Endothelial cell (in vitro differentiated cells): Measurements from ENCODE around the gene RD3L. TPM values are rescaled to one million over a fixed set of nuclear protein-coding genes. Genes with fewer than 3 reads are reported as not detected.

Source experiments
- DNase-seq: peaks from one replicate; pipeline ENCODE4 v3.0.0; 2021; ENCODE audit warnings: low spot score
- H3K27ac Mint-ChIP-seq: one replicate; pipeline ENCODE4 v1.8.0; 2021; ENCODE audit warnings: mixed read lengths, inconsistent platforms; ENCODE audit not compliant: unreplicated experiment
- H3K27me3 Mint-ChIP-seq: one replicate; pipeline ENCODE4 v1.8.0; 2021; ENCODE audit warnings: mild to moderate bottlenecking, moderate library complexity, mixed read lengths, inconsistent platforms; ENCODE audit not compliant: unreplicated experiment
- H3K36me3 Mint-ChIP-seq: one replicate; pipeline ENCODE4 v1.8.0; 2021; ENCODE audit warnings: mild to moderate bottlenecking, low read depth, mixed read lengths, inconsistent platforms; ENCODE audit not compliant: unreplicated experiment
- H3K4me1 Mint-ChIP-seq: one replicate; pipeline ENCODE4 v1.8.0; 2021; ENCODE audit warnings: mild to moderate bottlenecking, mixed read lengths, inconsistent platforms; ENCODE audit not compliant: unreplicated experiment
- H3K4me3 Mint-ChIP-seq: one replicate; pipeline ENCODE4 v1.8.0; 2021; ENCODE audit warnings: mild to moderate bottlenecking, mixed read lengths, inconsistent platforms; ENCODE audit not compliant: unreplicated experiment
- H3K9me3 Mint-ChIP-seq: one replicate; pipeline ENCODE4 v1.8.0; 2021; ENCODE audit warnings: mixed read lengths, inconsistent platforms; ENCODE audit not compliant: unreplicated experiment
- CTCF ChIP-seq: fragments of 200-600 bp; sonication (generic); IDR thresholded peaks from one replicate; pipeline ENCODE4 v1.5.0; 2021; ENCODE audit warnings: antibody characterized with exemption; ENCODE audit not compliant: unreplicated experiment
- total RNA-seq: library from RNA; stranded (reverse); fragmentation: NEBNext Ultra II Directional; extraction: Animal tissue kit (Norgen Biotek cat#: 25700); gene quantifications from one replicate; pipeline ENCODE4 v1.2.1, GENCODE V29; 2021; ENCODE audit not compliant: unreplicated experiment

Gene RD3L
- total RNA-seq, 1 donor from 2014 or later, result not detected

GRCh38 chr14:103974575-103974974 lies 32.2 kb upstream of the RD3L start:
- Mint-ChIP-seq H3K27ac (no peak overlapping the region), H3K27me3 (peaks cover 5% of the 10 kb centered on the region), H3K9me3 (no peaks in the 10 kb centered on the region), H3K4me1 (no peaks in the 10 kb centered on the region), H3K4me3 (no peak overlapping the region), H3K36me3 (no peaks in the 10 kb centered on the region)
- no peak for TF ChIP-seq CTCF
- DNase-seq, result no peak

GRCh38 chr14:103973354-103973753 lies 31.0 kb upstream of the RD3L start:
- no peak for TF ChIP-seq CTCF
- Mint-ChIP-seq H3K4me1 (peaks cover 5% of the 10 kb centered on the region), H3K4me3 (no peak overlapping the region), H3K36me3 (no peaks in the 10 kb centered on the region), H3K27me3 (peaks cover 5% of the 10 kb centered on the region), H3K27ac (no peak overlapping the region), H3K9me3 (no peaks in the 10 kb centered on the region)
- DNase-seq, result no peak

- Mint-ChIP-seq H3K27me3 (peaks cover 5% of the 10 kb centered on the region), H3K27ac (no peak overlapping the region), H3K9me3 (no peaks in the 10 kb centered on the region), H3K36me3 (no peaks in the 10 kb centered on the region), H3K4me1 (peaks cover 5% of the 10 kb centered on the region), H3K4me3 (no peak overlapping the region)
- TF ChIP-seq CTCF, result no peak
- DNase-seq, result no peak
Measured at GRCh38 chr14:103969961-103970360, 27.6 kb upstream of the RD3L start.

- Mint-ChIP-seq H3K4me3 (no peak overlapping the region), H3K36me3 (no peaks in the 10 kb centered on the region), H3K9me3 (no peaks in the 10 kb centered on the region), H3K27ac (no peak overlapping the region), H3K4me1 (peaks cover 5% of the 10 kb centered on the region), H3K27me3 (no peaks in the 10 kb centered on the region)
- TF ChIP-seq CTCF, result no peak
- no peak for DNase-seq
Measured at GRCh38 chr14:103966631-103967030, 24.3 kb upstream of the RD3L start.

- DNase-seq, result no peak
- H3K36me3 Mint-ChIP-seq, result no peaks in the 10 kb centered on the region
- no peaks in the 10 kb centered on the region for H3K9me3 Mint-ChIP-seq
- no peak for TF ChIP-seq CTCF
- H3K4me3 Mint-ChIP-seq, result no peak overlapping the region
- no peaks in the 10 kb centered on the region for H3K27me3 Mint-ChIP-seq
- H3K27ac Mint-ChIP-seq, result no peak overlapping the region
- H3K4me1 Mint-ChIP-seq, result peaks cover 3% of the 10 kb centered on the region
Measured at GRCh38 chr14:103961928-103962578, 19.7 kb upstream of the RD3L start.
